Parietal lobe (tissue), 1 donor: Measurements from ENCODE around the gene ZNF821. TPM values are rescaled to one million over a fixed set of nuclear protein-coding genes. Genes with fewer than 3 reads are reported as not detected.

Experiments
- total RNA-seq: library from RNA; depleted of rRNA; stranded (reverse); fragments of >200 nt; gene quantifications from one replicate; pipeline ENCODE4 v1.2.3, GENCODE V29; 2014

The ZNF821 gene, protein sequence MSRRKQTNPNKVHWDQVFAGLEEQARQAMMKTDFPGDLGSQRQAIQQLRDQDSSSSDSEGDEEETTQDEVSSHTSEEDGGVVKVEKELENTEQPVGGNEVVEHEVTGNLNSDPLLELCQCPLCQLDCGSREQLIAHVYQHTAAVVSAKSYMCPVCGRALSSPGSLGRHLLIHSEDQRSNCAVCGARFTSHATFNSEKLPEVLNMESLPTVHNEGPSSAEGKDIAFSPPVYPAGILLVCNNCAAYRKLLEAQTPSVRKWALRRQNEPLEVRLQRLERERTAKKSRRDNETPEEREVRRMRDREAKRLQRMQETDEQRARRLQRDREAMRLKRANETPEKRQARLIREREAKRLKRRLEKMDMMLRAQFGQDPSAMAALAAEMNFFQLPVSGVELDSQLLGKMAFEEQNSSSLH
- 36.9 TPM for total RNA-seq

DNA sequence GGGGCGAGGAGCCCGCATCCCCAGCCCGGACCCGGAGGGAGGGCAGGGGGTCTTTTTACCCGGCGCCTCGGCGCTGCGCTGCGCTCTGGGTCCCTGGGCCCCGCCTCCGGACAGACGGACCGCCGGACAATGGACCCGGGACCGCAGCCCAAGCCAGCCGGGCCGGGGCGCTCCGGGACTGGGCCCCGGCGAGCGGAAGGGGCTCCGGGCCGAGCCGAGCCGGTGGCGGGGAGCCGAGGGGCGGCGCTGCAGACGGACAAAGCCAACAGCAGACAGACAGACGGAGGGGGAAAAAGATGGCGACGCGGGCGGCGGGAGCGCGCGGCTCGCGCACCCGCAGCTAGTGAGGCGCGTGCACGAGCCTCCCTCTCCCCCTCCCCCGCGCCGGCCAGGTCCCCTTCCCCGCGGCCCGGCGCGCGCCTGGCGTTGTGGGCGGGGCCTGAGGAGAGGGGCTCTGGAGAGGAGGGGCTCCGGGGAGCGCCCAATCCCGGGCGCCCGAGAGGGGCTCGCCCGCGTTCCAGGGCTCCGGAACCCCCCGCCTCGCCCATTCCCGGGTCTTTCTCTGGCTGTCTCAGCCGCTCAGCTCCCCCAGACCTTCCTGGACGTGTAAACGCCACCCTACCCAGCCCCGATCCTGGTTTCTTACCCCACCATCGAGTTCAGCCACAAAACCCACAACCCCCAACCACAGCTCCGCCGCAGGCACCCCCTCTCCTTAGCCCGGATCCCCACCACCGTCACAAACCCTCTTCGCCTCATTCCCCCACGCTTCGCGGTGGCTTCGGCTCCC lies at the start of gene ZNF821:
ZNF821 (minus strand) TSS at position 334 of the 790 bp plus-strand sequence. CDS start 4,236 bp downstream, outside the sequence.

DNA sequence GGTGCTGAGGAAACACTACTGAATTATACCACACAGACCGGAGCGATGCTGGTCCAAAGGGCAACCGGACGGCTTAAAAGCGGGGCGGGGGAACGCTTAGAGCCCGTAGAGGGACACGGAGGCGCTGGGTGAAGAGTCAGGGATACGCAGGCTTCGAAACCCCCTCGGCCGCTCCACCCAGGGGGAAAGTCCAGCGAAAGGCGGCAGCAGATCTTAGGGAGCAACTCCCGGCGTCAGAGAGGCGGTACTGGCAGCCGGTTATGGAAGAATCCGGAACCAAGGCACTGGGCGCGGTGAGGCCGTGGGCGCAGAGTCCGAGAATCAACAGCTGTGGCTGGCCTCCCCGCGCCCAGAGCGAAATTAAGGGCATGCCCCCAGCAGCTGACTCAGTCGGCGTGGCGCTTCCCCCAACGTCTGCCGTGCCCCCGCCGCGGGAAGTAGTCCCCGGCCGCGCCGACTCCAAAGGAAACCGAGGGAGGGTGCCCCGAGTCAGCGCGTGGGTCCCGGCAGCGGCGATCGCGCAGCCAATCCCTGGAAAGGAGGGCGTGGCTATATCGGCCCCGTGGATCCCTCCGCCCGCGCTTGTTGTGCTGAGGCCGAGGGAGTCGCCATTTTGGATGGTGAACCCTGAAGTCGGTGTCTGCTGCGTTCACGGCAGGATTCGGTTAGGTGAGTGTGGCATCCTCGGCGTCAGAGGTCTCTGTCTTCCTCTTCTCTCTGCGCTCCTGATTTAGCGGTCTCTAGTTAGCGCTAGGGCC lies 11.1 kb upstream of the ZNF821 start, which contains the start of gene IST1:
IST1 (plus strand) TSS at position 611 of the 758 bp plus-strand sequence. CDS start 20,110 bp downstream, outside the sequence.

DNA sequence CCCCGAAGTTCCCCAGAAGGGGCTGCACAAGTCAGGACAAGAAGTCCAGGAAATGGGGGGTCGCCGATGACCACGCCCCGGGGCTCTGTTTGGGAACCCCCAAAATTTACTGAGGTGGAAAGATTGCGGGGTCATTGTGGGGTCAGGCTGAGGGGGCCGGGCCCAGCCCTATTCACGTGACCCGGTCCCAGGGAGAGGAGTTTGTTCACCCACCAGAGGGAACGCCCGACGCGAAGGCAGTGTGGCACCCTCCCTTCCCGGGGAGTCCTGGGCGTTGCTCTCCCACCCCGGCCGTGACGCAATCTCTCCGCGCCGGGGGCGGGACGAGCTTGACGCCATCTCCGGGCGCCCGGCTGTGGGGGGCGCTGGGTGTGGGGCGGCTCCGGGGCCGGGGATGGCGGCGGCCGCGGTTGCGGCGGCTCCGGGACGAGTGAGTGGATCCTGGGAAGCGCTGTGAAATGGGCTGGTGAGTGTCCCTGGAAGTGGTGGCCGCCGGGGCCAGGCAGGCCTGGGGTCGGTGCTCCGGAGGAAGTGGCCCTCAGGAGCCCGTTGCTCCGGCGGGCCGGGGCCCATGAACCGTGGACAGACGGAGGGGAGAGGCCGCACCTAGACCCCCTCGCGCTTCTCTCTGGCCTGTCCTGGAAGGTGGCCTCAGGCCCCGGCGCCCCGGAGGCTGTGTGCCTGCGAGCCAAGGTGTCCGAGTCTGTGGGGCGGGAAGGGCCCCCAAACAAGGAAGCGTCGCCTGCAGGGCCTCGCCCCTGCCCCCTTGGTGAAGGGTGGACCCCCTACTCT lies 38.1 kb downstream of the ZNF821 start, which contains the start of gene ATXN1L:
ATXN1L (plus strand) TSS at position 338 of the 792 bp plus-strand sequence. CDS start 3,765 bp downstream, outside the sequence.

Other genes starting within 250 kb of the ZNF821 start
- 26.3 TPM for gene PHLPP2, start 159.5 kb downstream of the ZNF821 start, total RNA-seq
- 170 TPM for gene AP1G1, start 75.3 kb downstream of the ZNF821 start, total RNA-seq
- gene ATXN1L, start 38.2 kb downstream of the ZNF821 start, total RNA-seq: 15.0 TPM
- 161 TPM for gene IST1, start 11.3 kb upstream of the ZNF821 start, total RNA-seq
- under 0.01 TPM for gene PKD1L3, start 116.2 kb upstream of the ZNF821 start, total RNA-seq
- 4.1 TPM for gene DHODH, start 124.6 kb upstream of the ZNF821 start, total RNA-seq
- gene HP, start 170.3 kb upstream of the ZNF821 start, total RNA-seq: 4.1 TPM
- gene HPR, start 179.0 kb upstream of the ZNF821 start, total RNA-seq: not detected
- 22.2 TPM for gene TXNL4B, start 209.4 kb upstream of the ZNF821 start, total RNA-seq
- gene DHX38, start 209.7 kb upstream of the ZNF821 start, total RNA-seq: 79.2 TPM